ENCODE data around the gene BIRC7. TPM values are rescaled to one million over a fixed set of nuclear protein-coding genes. Genes with fewer than 3 reads are reported as not detected.

Gene BIRC7
- polyA plus RNA-seq (2013, experiment 1 of 2; ENCODE audit: insufficient read length): 0.28 TPM
- 0.99 TPM for polyA plus RNA-seq (2013, experiment 2 of 2; ENCODE audit: insufficient read length)

DNA sequence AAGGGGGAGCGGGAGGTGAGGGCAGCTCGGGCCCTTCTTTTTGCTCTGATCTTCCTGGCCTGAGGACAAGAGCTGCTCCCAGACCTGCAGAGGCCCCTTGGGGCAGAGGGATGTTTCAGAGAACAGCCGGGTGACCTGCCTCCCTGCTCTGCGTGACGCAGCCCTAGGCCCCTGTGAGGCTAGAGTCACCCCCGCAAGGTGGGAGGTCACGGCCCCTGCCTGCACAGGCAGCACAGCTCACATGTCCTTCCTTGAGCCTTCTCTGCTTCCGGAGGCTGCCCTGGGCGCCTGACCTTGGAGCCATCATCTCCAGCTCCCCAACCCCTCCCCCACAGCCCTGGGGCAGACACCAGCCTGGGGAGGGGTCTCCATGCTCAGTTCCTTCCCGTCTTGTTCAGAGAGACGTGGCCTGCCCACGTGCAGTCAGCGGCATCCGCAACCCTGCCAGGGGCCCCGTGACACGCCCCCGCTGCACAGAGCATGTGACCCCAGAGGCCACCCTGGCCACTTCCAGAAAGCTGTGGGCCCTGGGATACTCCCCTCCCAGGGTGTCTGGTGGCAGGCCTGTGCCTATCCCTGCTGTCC, at the start of gene BIRC7:
TSS of gene BIRC7 (plus strand) at position 507 of the 585 bp plus-strand sequence. CDS start 192 bp downstream, outside the sequence.
- DNase-seq: no peak

DNA sequence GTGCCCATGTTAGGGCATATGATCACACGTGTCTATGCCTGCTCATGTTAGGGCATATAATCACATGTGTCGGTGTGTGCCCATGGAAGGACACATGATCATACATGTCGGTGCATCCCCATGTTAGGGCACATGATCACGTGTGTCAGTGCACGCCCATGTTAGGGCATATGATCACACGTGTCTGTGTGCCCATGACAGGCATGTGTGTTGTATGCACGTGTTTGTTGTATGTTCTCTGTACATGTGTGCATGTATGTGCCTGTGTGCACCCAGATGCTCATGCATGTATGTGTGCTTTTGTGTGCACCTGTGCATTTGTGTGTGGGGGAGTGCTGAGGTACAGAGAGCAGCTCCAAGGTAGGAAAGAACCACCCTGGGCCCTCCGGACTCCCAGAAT, 49.6 kb upstream of the BIRC7 start:
- DNase-seq: no peak

DNA sequence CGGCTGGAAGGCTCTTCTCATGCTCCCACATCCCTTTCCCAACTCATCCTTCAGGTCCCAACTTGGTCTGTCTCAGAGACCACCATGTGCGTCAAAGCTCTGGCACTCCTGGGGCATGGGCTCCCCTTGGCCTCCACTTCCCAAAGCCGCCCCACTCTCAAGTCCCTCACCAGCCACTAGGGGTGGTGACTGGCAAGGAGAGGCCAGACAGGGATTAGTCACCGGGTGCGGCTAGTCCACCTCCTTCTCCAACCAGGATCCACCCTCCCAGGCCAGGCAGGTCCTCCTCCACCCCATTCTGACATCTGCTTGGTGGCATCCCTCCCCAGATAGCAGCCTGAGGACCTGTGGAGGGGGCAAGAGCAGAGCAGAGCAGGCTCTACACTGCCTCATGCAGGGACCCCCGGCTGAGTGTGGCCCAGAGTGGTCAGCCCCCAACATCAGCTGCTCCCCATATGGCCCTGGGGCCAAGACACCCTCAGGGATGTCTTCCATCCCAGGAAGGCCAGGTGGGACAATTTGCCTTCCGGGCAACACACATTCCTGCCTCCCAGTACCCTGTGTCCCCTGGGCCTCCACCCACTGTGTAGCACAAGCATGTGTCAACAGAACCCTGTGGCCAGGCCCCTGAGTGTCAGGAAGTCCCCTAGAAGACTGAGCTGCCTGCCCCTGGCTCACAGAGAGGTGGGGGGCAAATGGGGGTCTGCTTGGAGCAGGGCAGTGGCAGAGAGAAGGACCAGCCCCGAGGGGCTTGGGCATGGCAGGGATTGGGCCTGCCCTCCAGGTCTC, 49.0 kb upstream of the BIRC7 start:
- peak; percentile 33 for DNase-seq

DNA sequence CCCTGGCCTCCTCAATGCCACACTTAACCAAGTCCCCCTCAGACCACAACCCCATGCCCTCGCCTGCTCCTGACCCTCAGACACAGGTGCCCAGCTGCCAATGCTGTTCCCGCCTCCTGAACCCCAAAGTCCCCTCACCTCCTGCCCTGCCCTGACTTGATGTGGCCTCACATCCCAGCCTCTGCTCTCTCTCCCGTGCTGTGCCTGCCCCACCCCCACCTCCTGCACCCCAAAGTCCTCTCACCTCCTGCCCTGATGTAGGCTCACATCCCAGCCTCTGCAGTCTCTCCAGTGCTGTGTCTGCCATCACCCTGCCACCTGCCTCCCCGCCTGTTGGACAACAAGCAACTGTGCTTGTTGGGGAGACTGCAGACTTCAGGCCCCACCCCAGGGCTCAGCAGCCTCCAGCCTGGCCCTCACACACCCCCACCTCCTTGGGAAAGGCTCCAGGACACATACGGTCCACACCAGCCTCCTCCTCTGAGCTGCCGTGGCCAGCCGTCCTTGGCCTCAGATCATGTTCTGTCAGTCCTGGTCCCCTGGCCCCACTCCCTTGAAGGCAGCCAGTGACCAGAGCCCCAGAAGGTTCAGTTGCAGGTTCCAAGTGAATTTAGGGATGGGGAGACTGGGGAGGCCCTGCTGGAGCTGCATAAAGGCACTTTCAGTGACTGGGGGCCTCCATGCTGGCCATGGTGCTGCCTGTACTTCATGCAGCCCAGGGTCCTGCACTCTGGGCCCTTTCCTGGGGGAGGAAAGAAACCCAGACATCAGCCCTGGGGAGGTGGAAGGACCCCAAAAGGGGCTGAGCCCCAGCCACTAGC, 48.2 kb upstream of the BIRC7 start:
- DNase-seq: no peak

DNA sequence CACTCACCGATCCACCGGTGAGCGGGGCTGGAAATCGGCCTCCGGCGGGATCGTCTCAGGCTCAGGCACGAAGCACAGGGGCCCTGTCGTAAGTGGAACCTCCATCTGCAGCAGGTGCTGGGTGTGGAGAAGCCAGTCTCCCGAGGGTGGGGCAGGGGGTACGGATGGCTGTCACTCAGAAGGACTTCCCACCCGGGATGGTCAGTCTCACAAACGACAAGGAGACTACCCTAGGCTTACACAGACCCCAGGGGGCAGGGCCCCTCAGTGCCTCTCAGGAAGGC, 47.6 kb upstream of the BIRC7 start:
- DNase-seq: no peak

DNA sequence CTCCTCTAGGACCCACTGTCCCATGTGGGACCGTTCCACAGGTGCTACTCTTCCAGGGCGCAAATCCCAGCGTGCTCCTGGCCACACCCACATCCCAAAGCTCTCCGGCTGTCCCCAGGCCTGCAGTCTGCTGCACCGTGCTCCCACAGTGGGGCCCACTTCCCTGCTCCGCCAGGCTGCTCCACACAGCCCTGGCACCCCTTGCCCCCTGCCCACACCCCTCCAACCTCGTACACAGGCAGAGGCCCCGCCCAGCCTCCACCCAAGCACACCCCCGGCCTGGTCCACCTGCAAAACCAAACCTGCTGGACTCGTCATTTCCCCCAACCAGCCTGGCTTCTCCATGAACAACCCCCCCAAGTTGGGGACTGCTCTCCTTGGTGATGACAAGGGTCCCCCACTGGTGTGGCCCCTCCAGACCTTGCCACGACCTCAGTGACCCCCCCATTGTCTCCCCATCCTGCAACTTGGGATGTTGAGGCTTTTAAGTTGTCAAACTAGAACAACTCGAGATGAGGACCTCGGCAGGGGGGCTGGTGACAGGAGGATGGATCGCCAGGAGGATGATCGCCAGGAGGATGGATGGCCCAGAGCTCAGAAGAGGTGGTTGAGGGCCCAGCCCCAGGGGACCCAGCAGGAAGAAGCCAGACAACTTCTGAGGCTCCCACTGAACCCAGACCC, 46.9 kb upstream of the BIRC7 start:
- no peak for DNase-seq

- no peak for DNase-seq
Measured at GRCh38 chr20:63189322-63189642, 46.4 kb upstream of the BIRC7 start.

DNA sequence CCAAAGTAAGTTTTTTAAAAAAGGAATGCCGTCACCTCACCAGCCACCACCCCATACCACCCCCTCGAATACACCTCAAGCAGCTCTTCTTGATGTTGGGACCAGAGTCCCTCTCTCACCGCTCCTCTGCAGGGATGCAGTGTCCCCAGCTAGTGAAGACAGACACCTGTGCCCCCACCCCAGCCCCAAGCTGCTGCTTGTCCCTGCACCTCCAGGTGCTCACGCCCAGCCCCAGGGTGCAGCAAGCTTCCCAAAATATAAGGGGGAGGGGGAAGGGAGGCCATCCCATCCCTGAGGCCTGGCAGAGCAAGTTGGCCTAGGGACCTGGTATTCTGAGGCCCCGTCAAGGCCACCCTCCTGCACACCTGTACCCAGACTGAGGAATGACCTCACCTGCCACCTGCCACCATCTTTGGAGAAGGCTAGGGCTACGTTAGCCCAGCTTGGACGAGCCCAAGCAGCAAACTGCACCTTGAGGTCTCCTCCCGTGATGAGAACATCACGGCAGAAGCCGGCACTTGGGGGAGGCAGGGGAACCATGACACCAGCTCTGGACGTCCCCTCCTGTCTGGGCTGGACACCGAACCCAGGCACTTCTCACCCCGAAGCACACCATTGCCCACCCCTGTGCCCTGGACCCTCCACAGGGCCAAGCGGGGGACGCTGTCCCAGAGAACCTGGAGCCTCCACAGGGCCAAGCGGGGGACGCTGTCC, 45.7 kb upstream of the BIRC7 start:
- no peak for DNase-seq

GRCh38 chr20:63190828-63191227, 44.9 kb upstream of the BIRC7 start:
- no peak for DNase-seq

- no peak for DNase-seq
Measured at GRCh38 chr20:63191400-63191799, 44.3 kb upstream of the BIRC7 start.

DNA sequence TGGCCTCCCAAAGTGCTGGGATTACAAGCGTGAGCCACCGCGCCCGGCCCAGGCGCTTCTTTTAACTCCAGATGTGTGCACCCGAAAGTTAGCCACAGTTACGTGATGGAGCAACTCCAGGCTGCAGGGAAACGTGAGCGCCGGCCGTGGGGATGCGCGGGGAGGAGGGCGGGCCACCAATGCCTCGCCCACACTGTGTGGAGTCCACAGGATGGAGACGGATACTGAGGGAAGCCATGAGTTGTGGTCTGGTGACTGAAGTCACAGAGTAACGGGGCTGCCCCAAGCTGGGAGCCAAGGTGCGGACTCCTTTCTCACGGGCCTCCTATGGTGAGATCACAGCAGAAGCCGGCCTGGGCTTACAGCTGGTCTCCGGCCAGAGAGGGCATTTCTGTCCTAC, 43.0 kb upstream of the BIRC7 start:
- DNase-seq: no peak

DNA sequence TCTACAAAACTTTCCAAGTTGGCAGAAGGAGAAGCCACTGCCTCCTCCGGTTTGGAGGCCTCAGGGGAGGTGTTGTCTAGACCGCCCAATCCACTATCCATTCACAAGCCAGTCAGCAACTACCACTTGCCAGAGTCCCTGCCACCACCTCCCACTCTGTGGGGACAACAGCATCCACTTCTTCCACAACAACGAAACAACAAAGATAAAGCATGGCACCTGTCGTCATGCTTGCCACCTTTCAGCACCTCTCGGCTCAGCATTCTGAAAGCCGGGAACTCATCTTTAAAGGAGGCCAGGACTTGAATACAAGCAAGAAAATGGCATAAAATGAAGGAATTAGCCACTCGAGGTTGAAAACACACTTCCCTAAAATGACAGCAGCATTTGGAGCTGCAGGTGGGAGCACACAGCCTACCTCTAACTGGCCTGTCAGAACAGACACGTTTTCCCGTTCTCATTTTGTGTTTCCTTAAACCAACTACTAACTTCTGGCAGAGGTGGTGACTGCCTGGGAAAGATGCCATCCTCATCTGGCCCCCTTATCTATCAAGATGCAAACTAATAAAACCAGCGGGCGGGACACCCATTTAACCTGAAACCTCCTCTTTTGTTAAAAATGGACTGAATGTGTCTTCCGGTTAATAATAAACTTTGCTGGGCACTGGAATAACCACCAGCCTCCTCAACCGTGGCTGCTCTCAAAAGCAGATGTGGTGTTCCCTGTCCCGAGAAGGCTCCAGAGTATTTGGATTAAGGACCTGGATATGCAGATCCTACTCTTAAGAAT, 41.5 kb upstream of the BIRC7 start:
- DNase-seq: no peak

GRCh38 chr20:63194797-63195173, 40.9 kb upstream of the BIRC7 start:
- DNase-seq: no peak

DNA sequence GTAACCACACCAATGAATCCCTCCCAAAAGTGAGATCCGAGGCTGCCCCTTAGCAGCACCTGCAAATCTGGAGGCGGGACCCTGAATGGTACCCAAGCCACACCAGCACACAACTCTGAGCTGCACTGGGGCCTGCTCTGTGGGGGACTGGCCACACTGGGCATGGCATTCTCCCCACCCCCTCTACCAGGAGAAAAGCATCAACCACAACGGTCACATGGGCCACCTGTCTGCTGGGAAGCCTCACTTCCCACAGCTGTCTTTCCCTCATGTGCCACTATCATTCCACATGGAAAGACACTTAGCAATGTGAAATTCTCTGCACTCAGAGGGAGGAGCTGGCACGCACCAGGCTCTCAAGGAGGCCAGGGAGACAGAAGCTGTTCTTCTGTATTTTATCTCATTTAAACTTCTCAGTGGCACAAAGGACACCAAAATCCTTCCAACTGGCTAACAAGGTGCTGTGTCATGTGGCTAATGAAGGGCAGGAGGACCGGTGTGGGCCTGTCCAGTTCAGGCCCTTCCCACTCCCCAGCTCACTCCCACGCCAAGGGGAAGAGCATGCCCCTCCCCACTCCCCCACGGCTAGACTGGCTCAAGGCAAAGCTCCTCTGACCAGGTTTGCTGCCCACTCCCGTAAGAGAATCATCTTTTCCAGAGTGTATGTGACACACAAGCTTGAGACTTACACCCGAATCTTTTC, 38.8 kb upstream of the BIRC7 start:
- no peak for DNase-seq

- DNase-seq: no peak
Measured at GRCh38 chr20:63198606-63199005, 37.1 kb upstream of the BIRC7 start.

GRCh38 chr20:63202021-63202420, 33.7 kb upstream of the BIRC7 start:
- DNase-seq: no peak

- DNase-seq: no peak
Measured at GRCh38 chr20:63202811-63203526, 32.7 kb upstream of the BIRC7 start.

DNA sequence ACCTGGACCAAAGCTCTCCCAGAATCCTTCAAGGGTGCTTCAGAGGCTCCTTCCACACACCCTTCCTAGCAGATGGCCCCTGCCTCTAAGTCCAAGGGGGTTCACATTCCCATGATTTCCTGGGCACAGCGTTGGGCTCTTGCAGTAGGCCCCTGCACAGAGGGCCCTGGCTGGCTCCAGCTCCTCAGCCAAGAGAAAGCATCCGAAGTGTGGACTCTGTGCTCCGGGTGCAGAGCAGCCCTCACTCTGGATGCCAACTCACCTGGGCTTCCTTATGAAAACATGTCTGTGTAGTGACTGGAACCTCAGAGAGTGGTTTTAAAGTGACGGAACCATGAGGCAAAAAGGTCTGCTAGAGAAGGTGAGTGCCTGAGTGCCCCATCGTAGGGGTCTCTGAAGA, 31.3 kb upstream of the BIRC7 start:
- DNase-seq: no peak

DNA sequence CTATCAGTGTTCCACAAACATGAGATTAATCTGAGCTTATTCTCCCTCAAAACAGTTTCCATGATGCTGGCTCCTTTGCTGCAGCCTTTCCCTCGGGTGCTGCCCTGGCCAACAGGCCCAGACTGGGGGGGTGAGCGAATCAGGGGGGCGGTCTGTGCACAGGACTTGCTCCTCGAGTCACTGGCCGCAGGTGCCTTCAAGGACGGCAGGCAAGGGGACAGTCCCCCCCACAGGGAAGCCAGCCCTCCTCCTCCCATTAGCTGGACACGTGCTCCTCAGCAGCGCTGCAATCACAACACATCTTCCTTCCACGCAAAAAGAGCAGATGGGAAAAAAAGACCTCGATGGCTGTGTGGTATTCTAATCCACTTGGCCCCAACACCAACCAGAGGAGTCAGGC, 29.8 kb upstream of the BIRC7 start:
- no peak for DNase-seq

DNA sequence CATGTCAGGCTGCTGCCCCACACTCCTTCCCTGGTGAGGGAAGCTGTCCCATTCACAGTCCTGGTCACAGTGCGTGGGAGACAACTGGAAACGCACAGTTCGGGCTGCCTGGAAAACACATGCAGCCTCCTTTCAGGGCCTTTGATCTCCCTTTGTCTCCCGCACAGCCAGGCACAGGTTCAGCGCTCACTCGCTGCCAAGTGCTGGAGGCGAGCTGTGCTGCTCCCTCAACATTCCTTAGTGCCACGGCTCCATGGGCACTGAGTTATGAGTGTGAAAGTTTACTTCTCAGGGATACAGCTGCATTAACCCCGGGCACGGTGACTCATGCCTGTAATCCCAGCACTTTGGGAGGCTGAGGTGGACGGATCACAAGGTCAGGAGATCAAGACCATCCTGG, 28.8 kb upstream of the BIRC7 start:
- DNase-seq: no peak

All from fibroblast of skin of back (primary cell).